ENCODE data around the gene SRL. TPM values are rescaled to one million over a fixed set of nuclear protein-coding genes. Genes with fewer than 3 reads are reported as not detected.

The SRL gene
- total RNA-seq, 2 experiments from 2014 or later = not detected

DNA sequence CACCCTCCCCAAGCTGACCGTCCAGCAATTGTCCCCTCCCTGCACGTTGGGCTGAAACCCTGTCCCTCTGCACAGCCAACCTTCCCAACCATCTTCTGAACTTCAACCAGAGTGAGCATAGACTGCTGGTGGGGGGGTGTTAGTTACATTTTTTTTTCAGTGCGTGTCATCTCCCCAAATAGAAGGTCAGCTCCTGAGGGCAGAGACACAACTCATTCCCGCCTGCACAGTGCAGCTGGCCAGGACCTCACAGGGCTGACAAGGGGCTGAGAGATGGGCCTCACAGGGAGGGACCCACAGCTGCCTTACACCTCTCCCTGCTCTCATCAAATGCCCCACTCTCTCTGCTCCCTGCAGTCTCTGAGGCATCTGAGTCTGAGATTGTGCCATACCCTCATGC lies 8.4 kb downstream of the SRL start:
- H3K27ac ChIP-seq (ENCODE audit: low read depth in 1 of 2, low read length in 2 of 2) = no peak overlapping the region
- H3K36me3 ChIP-seq (ENCODE audit: insufficient read depth, low read length) = no peaks in the 10 kb centered on the region
- no peaks in the 10 kb centered on the region for H3K4me1 Mint-ChIP-seq (ENCODE audit: low read depth)
- DNase-seq (no peak), ATAC-seq (ENCODE audit: poor library complexity) (no peak)
- H3K9me3 Mint-ChIP-seq = no peaks in the 10 kb centered on the region
- TF ChIP-seq, protein P1, sequence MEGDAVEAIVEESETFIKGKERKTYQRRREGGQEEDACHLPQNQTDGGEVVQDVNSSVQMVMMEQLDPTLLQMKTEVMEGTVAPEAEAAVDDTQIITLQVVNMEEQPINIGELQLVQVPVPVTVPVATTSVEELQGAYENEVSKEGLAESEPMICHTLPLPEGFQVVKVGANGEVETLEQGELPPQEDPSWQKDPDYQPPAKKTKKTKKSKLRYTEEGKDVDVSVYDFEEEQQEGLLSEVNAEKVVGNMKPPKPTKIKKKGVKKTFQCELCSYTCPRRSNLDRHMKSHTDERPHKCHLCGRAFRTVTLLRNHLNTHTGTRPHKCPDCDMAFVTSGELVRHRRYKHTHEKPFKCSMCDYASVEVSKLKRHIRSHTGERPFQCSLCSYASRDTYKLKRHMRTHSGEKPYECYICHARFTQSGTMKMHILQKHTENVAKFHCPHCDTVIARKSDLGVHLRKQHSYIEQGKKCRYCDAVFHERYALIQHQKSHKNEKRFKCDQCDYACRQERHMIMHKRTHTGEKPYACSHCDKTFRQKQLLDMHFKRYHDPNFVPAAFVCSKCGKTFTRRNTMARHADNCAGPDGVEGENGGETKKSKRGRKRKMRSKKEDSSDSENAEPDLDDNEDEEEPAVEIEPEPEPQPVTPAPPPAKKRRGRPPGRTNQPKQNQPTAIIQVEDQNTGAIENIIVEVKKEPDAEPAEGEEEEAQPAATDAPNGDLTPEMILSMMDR (IDR thresholded peaks at IDR 0.05) = no peak
- H3K27me3 ChIP-seq (ENCODE audit: control insufficient read depth in 1 of 2, insufficient read depth in 2 of 2, low read length in 2 of 2) = no peaks in the 10 kb centered on the region
- POLR2A ChIA-PET = no interaction called here
- peaks cover 19% of the 10 kb centered on the region for H3K27me3 Mint-ChIP-seq
- no peak overlapping the region for H3K27ac Mint-ChIP-seq
- no peaks in the 10 kb centered on the region for H3K36me3 Mint-ChIP-seq (ENCODE audit: low read depth)
- intact Hi-C loops (cut with DNase I, micrococcal nuclease) = loop anchor here in 1 of 2 experiments (10.0 kb wide), 1 partner anchor 79 kb away; no protein-coding TSS in a partner anchor
- peaks cover 0 to 14% of the 10 kb centered on the region in 2 experiments for H3K9me3 ChIP-seq (ENCODE audit: control insufficient read depth in 1 of 2, insufficient read depth in 1 of 2, low read length in 2 of 2)
- no peaks in the 10 kb centered on the region for H3K4me1 ChIP-seq (ENCODE audit: insufficient read depth, low read length)
- H3K4me3 Mint-ChIP-seq = no peak overlapping the region
- H3K4me3 ChIP-seq (ENCODE audit: low read length) = no peak overlapping the region
- CTCF ChIA-PET = no interaction called here

DNA sequence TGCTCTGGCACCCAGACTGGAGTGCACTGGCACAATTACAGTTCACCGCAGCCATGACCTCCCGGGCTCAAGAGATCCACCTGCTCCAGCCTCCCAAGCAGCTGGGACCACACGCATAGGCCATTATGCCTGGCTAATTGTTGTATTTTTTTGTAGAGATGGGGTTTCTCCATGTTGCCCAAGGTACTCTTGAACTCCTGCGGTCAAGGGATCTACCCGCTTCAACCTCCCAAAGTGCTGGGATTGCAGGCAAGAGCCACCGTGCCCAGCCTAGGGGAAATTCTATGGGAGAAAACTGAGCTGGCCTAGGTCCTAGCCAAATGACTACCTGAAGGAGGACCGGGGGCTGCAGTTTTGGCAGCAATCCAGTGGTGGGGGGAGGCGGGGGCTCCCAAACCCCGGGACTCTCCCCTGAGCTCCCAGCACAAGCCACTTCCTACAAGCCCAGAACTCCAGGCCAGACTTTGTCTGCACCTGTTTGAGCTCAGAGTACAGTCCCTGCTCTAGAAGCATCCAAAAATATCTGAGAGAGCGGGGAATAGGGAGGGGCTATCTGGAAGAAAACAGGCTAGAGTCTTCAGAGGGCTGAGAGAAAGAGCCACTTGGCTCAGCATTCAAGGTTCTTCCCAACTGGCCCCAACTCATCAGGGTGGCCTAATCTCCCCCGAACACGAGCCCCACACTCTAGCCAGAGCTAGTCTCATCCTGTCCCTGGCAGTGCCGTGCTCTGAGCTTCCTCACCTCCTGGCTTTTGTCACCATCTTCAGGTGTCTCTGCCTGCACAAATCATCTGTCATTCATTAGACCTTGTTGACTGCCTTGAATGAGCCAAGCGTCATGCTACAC lies 9.1 kb downstream of the SRL start:
- DNase-seq = no peak
- intact Hi-C loops (cut with DNase I, micrococcal nuclease) = loop anchor here in 1 of 2 experiments (10.0 kb wide), 1 partner anchor 78 kb away; no protein-coding TSS in a partner anchor

DNA sequence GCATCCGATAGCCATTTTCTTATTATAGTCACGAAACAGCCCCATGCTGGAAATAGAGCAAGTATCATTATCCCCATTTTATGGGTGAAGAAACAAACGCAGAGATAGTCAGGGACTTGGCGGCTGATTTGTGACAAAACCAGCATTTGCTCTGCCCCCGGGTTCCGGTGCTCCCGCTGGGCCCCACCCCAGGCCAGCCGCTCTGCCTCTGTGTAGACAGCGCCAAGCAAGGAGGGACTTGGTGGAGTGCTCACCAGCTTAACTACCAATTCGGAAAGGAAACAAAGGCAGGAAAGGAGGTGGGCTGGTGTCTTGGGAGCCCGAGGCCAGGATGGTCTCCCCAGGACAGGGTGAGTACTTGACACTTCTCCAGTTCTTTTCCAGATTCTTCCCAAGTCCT lies 10.0 kb downstream of the SRL start:
- Histone ChIP-seq H3K27ac (ENCODE audit: low read depth in 1 of 2, low read length in 2 of 2) (no peak overlapping the region), H3K4me3 (ENCODE audit: low read length) (no peak overlapping the region), H3K36me3 (ENCODE audit: insufficient read depth, low read length) (no peaks in the 10 kb centered on the region), H3K27me3 (ENCODE audit: control insufficient read depth in 1 of 2, insufficient read depth in 2 of 2, low read length in 2 of 2) (no peaks in the 10 kb centered on the region), H3K4me1 (ENCODE audit: insufficient read depth, low read length) (no peaks in the 10 kb centered on the region), H3K9me3 (ENCODE audit: control insufficient read depth in 1 of 2, insufficient read depth in 1 of 2, low read length in 2 of 2) (peaks cover 0 to 14% of the 10 kb centered on the region in 2 experiments)
- DNase-seq (no peak), ATAC-seq (ENCODE audit: poor library complexity) (no peak)
- Mint-ChIP-seq H3K4me1 (ENCODE audit: low read depth) (no peaks in the 10 kb centered on the region), H3K9me3 (no peaks in the 10 kb centered on the region), H3K36me3 (ENCODE audit: low read depth) (no peaks in the 10 kb centered on the region), H3K27me3 (peaks cover 10% of the 10 kb centered on the region), H3K4me3 (no peak overlapping the region), H3K27ac (no peak overlapping the region)
- intact Hi-C loops (cut with DNase I, micrococcal nuclease) = loop anchor here in 1 of 2 experiments (10.0 kb wide), 1 partner anchor 77 kb away; no protein-coding TSS in a partner anchor
- TF ChIP-seq, protein P1 (IDR thresholded peaks at IDR 0.05) = no peak
- CTCF ChIA-PET = no interaction called here
- POLR2A ChIA-PET = no interaction called here

More for the DNA sequence above, 9.1 kb downstream of the SRL start:
- Mint-ChIP-seq H3K36me3 (ENCODE audit: low read depth) (no peaks in the 10 kb centered on the region), H3K27ac (no peak overlapping the region), H3K4me1 (ENCODE audit: low read depth) (no peaks in the 10 kb centered on the region), H3K27me3 (peaks cover 16% of the 10 kb centered on the region), H3K4me3 (no peak overlapping the region), H3K9me3 (no peaks in the 10 kb centered on the region)
- Histone ChIP-seq H3K4me1 (ENCODE audit: insufficient read depth, low read length) (no peaks in the 10 kb centered on the region), H3K27me3 (ENCODE audit: control insufficient read depth in 1 of 2, insufficient read depth in 2 of 2, low read length in 2 of 2) (no peaks in the 10 kb centered on the region), H3K4me3 (ENCODE audit: low read length) (no peak overlapping the region), H3K36me3 (ENCODE audit: insufficient read depth, low read length) (no peaks in the 10 kb centered on the region), H3K27ac (ENCODE audit: low read depth in 1 of 2, low read length in 2 of 2) (no peak overlapping the region), H3K9me3 (ENCODE audit: control insufficient read depth in 1 of 2, insufficient read depth in 1 of 2, low read length in 2 of 2) (peaks cover 0 to 14% of the 10 kb centered on the region in 2 experiments)
- ChIA-PET CTCF (no interaction called here), POLR2A (no interaction called here)
- no peak for ATAC-seq (ENCODE audit: poor library complexity)
- TF ChIP-seq, protein P1 (IDR thresholded peaks at IDR 0.05) = no peak
